NCI-H526 treated with DMSO at 0.1 percent for 48 hours (cell line): Measurements from ENCODE around the gene DUSP1.

ENCODE experiments used
- DNase-seq: peaks from one replicate; lab custom pipeline; 2025; lab: John Stamatoyannopoulos, UW

The DUSP1 gene

GRCh38 chr5:172724242-172725183, 46.5 kb downstream of the DUSP1 start:
- no peak for DNase-seq

DNA sequence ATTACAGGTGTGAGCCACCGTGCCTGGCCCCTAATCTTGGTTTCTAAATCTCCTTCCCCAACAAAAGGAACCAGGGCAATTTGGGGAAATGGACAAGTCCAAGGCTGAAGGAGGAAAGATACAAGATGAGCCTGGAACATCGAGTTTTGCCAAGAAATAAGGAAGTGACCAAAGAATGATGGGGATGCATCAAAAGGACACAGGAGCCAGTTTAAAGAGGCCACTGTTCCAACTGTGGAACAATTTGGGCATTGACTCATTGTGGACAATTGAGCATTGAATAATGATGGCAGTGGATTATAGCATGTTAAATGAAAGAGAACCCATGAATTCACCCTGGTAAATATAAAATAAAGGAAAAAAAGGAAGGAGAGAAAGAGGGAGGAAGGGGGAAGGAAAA, 47.5 kb downstream of the DUSP1 start:
- no peak for DNase-seq

GRCh38 chr5:172722327-172722815, 48.6 kb downstream of the DUSP1 start:
- no peak for DNase-seq

- DNase-seq, result no peak
These were observed 49.3 kb downstream of the DUSP1 start for GRCh38 chr5:172721455-172722326.

GRCh38 chr5:172720655-172721054, 50.3 kb downstream of the DUSP1 start:
- no peak for DNase-seq

GRCh38 chr5:172719211-172719610, 51.8 kb downstream of the DUSP1 start:
- DNase-seq, result no peak

DNA sequence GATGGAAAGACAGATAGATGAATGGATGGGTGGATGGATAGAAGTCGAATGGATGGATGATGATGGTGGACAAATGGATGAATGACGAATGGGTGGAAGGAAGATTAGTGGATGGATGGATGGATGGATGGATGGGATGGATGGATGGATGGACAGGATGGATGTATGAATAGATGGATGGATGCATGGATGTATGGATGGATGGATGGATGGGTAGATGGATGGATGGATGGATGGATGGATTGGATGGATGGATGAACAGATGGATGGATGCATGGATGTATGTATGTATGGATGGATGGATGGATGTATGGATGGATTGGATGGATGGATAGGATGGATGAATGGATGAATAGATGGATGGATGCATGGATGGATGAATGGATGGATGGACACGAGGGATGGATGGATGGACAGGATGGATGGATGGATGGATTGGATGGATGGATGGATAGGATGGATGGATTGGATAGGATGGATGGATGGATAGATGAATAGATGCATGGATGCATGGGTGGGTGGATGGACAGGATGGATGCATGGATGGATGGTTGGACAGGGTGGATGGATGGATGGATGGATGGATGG, 52.4 kb downstream of the DUSP1 start:
- no peak for DNase-seq
